Measurements from ENCODE around the gene RASL11A.
"Not testable (repeated sequence)": the region's sequence is repeated elsewhere in the genome, so short reads cannot be mapped to it uniquely, and the experiment has no call there.

Gene RASL11A

DNA sequence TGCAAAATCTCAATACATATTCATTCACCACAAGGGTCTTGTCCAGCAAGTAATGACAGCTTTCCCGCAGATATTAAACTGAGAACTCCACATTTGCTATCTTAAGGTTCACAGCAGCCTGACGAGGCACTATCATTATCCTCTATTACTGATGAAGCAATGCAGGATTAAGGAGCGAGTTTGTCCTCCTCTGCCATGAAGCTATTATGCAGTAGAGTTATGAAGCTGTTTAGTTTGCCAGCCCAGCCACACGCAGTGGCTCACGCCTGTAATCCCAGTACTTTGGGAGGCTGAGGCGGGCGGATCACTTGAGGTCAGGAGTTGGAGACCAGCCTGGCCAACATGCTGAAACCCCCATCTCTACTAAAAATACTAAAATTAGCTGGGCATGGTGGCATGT, 29.8 kb downstream of the RASL11A start:
- WGBS = 89% methylated on average over 7 of the region's 7 CpGs
- H3K9me3 ChIP-seq (ENCODE audit: insufficient read depth, low read depth, low read length); H3K27ac ChIP-seq (ENCODE audit: low read depth, low read length); H3K36me3 ChIP-seq (ENCODE audit: insufficient read depth, low read length); H3K4me1 ChIP-seq (ENCODE audit: insufficient read depth, low read length); H3K27me3 ChIP-seq (ENCODE audit: insufficient read depth, low read length); H3K9ac ChIP-seq (ENCODE audit: low read depth, low read length); H3K4me3 ChIP-seq (ENCODE audit: low read length): not testable (repeated sequence)

DNA sequence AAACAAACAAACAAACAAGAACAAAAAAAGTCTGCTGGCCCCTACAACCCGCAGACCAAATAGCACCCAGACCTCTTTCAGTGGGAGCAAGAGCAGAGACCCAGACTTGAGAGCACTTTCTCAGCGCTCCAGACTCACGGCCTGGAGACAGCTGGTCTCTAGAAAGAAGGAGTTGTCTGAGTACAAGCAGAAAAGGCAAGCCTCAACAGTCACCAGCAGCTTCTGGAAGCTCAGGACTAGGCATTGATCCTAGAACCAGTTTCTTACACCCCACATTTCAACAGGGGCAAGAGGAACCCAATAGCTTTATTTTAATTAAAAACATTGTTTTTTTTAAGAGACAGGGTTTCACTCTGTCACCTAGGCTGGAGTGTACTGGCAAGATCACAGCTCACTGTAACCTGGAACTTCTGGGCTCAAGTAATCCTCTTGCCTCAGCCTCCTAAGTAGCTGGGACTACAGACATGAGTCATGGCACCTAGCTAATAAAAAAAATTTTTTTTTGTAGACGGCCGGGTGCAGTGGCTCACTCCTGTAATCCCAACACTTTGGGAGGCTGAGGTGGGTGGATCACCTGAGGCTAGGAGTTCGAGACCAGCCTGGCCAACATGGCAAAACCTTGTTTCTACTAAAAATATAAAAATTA, 30.4 kb downstream of the RASL11A start:
- H3K27me3 ChIP-seq (ENCODE audit: insufficient read depth, low read length) = no peaks in the 10 kb centered on the region
- H3K4me3 ChIP-seq (ENCODE audit: low read length) = no peak overlapping the region
- no peaks in the 10 kb centered on the region for H3K4me1 ChIP-seq (ENCODE audit: insufficient read depth, low read length)
- no peak overlapping the region for H3K9ac ChIP-seq (ENCODE audit: low read depth, low read length)
- WGBS = 92% methylated on average over 6 of the region's 6 CpGs
- no peaks in the 10 kb centered on the region for H3K9me3 ChIP-seq (ENCODE audit: insufficient read depth, low read depth, low read length)
- H3K36me3 ChIP-seq (ENCODE audit: insufficient read depth, low read length) = no peaks in the 10 kb centered on the region
- H3K27ac ChIP-seq (ENCODE audit: low read depth, low read length) = no peak overlapping the region

DNA sequence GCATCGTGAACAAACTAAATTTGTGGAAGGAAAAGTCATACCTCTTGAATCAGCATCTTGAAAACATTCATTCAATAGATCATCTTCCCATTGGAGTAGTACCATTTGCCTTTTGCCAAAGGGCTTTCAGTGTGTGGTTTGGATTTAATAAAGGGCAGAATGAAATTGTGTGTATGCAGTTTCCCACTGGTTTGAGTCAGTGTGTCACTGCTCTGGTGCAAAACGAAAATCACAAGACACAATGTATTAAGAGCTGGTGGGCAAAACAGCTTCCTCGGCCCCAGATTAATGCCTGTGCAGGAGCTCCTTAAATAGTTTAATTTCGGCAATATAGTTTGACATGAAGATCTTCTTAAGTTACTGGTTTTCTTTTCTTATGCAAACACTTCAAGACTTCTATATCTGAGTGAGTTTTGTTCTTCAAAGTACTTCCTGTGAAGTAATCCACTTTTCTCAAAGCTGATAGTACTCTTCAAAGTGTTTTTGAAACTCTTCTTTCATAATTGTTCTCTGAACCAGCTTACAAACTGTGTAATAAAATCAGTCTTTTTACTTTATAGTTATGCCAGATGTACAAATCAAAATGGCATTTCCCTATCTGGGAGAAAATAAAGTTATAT, 32.1 kb downstream of the RASL11A start:
- no peaks in the 10 kb centered on the region for H3K27me3 ChIP-seq (ENCODE audit: insufficient read depth, low read length)
- no peak overlapping the region for H3K27ac ChIP-seq (ENCODE audit: low read depth, low read length)
- H3K36me3 ChIP-seq (ENCODE audit: insufficient read depth, low read length) = no peaks in the 10 kb centered on the region
- H3K9me3 ChIP-seq (ENCODE audit: insufficient read depth, low read depth, low read length) = no peaks in the 10 kb centered on the region
- no peaks in the 10 kb centered on the region for H3K4me1 ChIP-seq (ENCODE audit: insufficient read depth, low read length)
- H3K4me3 ChIP-seq (ENCODE audit: low read length) = no peak overlapping the region
- 71% methylated on average over 4 of the region's 4 CpGs for WGBS
- no peak overlapping the region for H3K9ac ChIP-seq (ENCODE audit: low read depth, low read length)

DNA sequence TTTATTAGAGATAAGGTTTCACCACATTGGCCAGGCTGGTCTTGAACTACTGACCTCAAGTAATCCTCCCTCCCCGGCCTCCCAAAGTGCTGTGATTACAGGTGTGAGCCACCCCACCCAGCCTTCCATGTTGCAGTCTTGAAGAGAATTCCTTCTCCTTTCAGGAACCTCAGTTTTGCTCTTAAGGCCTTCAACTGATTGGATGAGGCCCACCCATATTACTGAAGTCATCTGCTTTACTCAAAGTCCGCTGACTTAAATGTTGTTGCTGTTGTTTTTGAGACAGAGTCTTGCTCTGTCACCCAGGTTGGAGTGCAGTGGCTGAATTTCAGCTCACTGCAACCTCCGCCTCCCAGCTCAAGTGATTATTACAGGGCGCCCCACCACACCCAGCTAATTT, 33.5 kb downstream of the RASL11A start:
- Histone ChIP-seq H3K36me3 (ENCODE audit: insufficient read depth, low read length) (no peaks in the 10 kb centered on the region), H3K27ac (ENCODE audit: low read depth, low read length) (no peak overlapping the region), H3K9ac (ENCODE audit: low read depth, low read length) (no peak overlapping the region), H3K27me3 (ENCODE audit: insufficient read depth, low read length) (no peaks in the 10 kb centered on the region), H3K4me3 (ENCODE audit: low read length) (no peak overlapping the region), H3K4me1 (ENCODE audit: insufficient read depth, low read length) (no peaks in the 10 kb centered on the region), H3K9me3 (ENCODE audit: insufficient read depth, low read depth, low read length) (no peaks in the 10 kb centered on the region)
- 94% methylated on average over 4 of the region's 4 CpGs for WGBS

DNA sequence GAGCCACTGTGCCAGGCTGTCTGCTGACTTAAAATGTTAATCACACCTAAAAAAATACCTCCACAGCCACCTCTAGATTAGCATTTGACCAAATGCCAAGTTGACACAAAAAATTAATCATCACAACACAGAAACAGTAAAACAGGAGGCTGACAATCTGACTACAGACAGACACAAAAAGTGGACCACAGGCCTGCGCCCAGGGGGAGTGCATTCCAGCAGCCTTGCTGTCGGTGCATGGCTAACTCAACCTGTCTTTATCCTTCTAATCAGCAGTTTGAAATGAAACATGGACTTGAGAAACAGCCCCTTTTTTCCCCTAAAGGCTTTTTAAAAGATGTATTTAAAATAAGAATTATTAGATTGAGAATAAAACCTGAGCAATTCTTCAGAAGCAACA, 34.0 kb downstream of the RASL11A start:
- H3K9me3 ChIP-seq (ENCODE audit: insufficient read depth, low read depth, low read length) = no peaks in the 10 kb centered on the region
- no peak overlapping the region for H3K4me3 ChIP-seq (ENCODE audit: low read length)
- no peaks in the 10 kb centered on the region for H3K27me3 ChIP-seq (ENCODE audit: insufficient read depth, low read length)
- H3K36me3 ChIP-seq (ENCODE audit: insufficient read depth, low read length) = no peaks in the 10 kb centered on the region
- no peak overlapping the region for H3K27ac ChIP-seq (ENCODE audit: low read depth, low read length)
- H3K9ac ChIP-seq (ENCODE audit: low read depth, low read length) = no peak overlapping the region
- no peaks in the 10 kb centered on the region for H3K4me1 ChIP-seq (ENCODE audit: insufficient read depth, low read length)
- 88% methylated on average over 2 of the region's 2 CpGs for WGBS

DNA sequence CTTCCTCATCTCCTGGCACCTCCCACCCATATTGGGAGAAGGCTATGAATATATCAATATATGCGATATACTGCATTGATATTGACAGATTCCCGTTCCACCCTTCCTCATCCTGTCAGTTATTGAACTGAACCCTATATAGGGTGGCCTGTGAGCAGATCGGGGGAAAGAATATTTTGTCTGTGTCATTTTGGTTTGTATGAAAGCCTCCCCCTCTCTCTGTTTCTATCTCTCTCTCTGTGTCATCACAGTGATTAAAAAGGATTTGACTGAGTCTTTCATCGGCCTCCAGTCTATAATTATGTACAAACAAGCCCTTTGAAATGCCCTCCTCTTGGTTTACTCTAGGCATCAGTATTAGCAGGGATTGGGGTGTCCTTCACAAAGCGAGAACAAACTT, 35.7 kb downstream of the RASL11A start:
- WGBS = 96% methylated on average over 1 of the region's 5 CpGs
- Histone ChIP-seq H3K9ac (ENCODE audit: low read depth, low read length) (no peak overlapping the region), H3K27me3 (ENCODE audit: insufficient read depth, low read length) (no peaks in the 10 kb centered on the region), H3K4me3 (ENCODE audit: low read length) (no peak overlapping the region), H3K27ac (ENCODE audit: low read depth, low read length) (no peak overlapping the region), H3K4me1 (ENCODE audit: insufficient read depth, low read length) (peaks cover 8% of the 10 kb centered on the region; the same call in 1 of the 2 replicates), H3K36me3 (ENCODE audit: insufficient read depth, low read length) (no peaks in the 10 kb centered on the region), H3K9me3 (ENCODE audit: insufficient read depth, low read depth, low read length) (no peaks in the 10 kb centered on the region)

DNA sequence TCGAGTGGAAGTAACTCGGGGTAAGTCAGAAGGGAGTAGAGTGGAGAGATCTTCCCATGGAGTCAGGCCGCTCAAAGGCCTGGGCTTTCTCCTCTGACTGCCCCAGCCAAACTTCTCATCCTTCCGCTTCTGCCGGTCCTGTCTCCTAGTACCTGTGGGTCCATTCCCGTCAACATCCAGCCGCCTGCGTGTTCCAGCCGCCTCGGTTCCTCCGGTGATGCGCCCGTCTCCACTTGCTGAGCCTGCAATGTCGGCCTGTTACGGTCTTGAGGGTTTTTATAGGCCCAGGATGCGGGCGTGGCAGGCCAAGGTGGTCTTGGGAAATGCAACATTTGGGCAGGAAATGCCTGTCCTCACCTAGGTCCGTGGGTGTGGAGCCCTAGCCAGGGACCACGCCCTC, 38.3 kb downstream of the RASL11A start:
- 90% methylated on average over 19 of the region's 19 CpGs for WGBS
- Histone ChIP-seq H3K27ac (ENCODE audit: low read depth, low read length) (no peak overlapping the region), H3K9me3 (ENCODE audit: insufficient read depth, low read depth, low read length) (no peaks in the 10 kb centered on the region), H3K4me3 (ENCODE audit: low read length) (no peak overlapping the region), H3K27me3 (ENCODE audit: insufficient read depth, low read length) (no peaks in the 10 kb centered on the region), H3K4me1 (ENCODE audit: insufficient read depth, low read length) (peaks cover 9% of the 10 kb centered on the region; the same call in 1 of the 2 replicates), H3K9ac (ENCODE audit: low read depth, low read length) (no peak overlapping the region), H3K36me3 (ENCODE audit: insufficient read depth, low read length) (no peaks in the 10 kb centered on the region)

DNA sequence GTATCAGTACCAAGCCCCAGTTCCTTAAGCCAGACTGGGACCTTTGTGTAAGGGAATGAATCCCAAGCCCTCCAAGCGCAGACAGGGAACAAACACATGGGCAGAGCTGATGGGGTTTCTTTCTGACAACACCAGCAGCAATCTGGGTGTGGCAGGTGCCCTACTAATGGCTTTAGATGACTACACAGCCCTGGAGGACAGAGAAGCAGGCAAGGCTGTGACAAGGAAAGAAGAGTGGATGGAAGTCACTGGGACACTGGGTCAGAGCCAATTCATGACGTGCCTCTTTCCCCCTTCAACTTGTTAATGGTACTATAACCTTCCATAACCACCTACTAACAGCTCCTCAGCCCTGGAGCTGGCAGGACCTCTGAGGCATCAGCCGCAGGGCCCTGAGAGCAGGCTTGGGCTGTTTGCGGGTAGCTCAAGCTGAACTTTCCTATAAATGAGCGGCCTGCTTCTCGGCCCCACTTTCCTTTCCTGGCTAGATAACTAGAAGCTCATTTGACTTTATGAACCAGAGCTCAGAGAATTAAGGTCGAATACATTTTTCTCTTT, 38.9 kb downstream of the RASL11A start:
- Histone ChIP-seq H3K27ac (ENCODE audit: low read depth, low read length) (no peak overlapping the region), H3K9ac (ENCODE audit: low read depth, low read length) (no peak overlapping the region), H3K9me3 (ENCODE audit: insufficient read depth, low read depth, low read length) (no peaks in the 10 kb centered on the region), H3K4me3 (ENCODE audit: low read length) (no peak overlapping the region), H3K27me3 (ENCODE audit: insufficient read depth, low read length) (no peaks in the 10 kb centered on the region), H3K4me1 (ENCODE audit: insufficient read depth, low read length) (peaks cover 9% of the 10 kb centered on the region; the same call in 1 of the 2 replicates), H3K36me3 (ENCODE audit: insufficient read depth, low read length) (no peaks in the 10 kb centered on the region)
- 80% methylated on average over 7 of the region's 7 CpGs for WGBS

DNA sequence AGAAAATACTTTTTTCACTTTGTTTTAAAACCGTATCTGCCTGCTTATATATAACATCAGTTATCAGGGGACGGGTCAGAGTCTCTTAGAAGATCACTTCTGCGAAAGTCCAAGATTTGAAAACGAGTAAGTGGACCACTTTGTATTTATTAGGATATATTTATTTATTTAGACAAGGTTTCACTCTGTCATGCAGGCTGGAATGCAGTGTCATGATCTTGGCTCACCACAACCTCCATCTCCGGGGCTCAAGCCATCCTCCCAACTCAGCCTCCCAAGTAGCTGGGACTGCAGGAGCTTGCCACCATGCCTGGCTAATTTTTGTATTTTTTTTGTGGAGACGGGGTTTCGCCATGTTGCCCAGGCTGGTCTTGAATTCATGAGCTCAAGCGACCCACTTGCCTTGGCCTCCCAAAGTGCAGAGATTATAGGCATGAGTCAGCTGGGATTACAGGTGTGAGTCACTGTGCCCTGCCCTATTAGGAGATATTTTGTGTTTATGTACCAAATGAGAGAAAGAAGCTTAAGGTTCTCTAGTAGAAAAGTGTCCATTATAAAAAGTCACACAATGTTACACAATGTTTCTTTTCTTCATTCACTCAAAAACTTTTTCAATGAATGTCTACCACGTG, 39.5 kb downstream of the RASL11A start:
- H3K4me3 ChIP-seq (ENCODE audit: low read length) = no peak overlapping the region
- H3K4me1 ChIP-seq (ENCODE audit: insufficient read depth, low read length) = peaks cover 9% of the 10 kb centered on the region; the same call in 1 of the 2 replicates
- H3K36me3 ChIP-seq (ENCODE audit: insufficient read depth, low read length) = no peaks in the 10 kb centered on the region
- H3K27me3 ChIP-seq (ENCODE audit: insufficient read depth, low read length) = no peaks in the 10 kb centered on the region
- 83% methylated on average over 8 of the region's 9 CpGs for WGBS
- H3K9me3 ChIP-seq (ENCODE audit: insufficient read depth, low read depth, low read length) = no peaks in the 10 kb centered on the region
- no peak overlapping the region for H3K27ac ChIP-seq (ENCODE audit: low read depth, low read length)
- no peak overlapping the region for H3K9ac ChIP-seq (ENCODE audit: low read depth, low read length)

DNA sequence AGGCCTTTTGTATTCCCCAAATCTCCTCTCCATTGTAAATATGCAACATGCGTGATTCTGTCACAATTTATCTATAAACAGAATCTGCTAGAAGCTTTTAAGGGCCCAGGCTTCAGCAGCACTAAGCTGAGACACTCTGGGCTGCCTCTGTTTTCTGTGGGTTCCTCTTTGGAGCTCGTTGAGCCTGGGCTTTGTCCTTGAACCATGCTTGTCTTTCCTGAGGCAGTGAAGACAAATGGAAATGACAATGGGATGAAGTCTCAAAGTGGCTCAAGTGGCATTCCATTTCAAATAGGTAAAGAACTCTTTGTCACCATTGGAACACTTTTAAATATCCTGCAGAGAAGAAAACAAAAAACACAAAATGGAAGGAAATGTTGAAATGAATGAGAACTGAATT, 40.3 kb downstream of the RASL11A start:
- WGBS = 60% methylated on average over 2 of the region's 2 CpGs
- H3K9ac ChIP-seq (ENCODE audit: low read depth, low read length) = no peak overlapping the region
- H3K9me3 ChIP-seq (ENCODE audit: insufficient read depth, low read depth, low read length) = no peaks in the 10 kb centered on the region
- H3K27me3 ChIP-seq (ENCODE audit: insufficient read depth, low read length) = no peaks in the 10 kb centered on the region
- H3K27ac ChIP-seq (ENCODE audit: low read depth, low read length) = no peak overlapping the region
- peaks cover 9% of the 10 kb centered on the region; the same call in 1 of the 2 replicates for H3K4me1 ChIP-seq (ENCODE audit: insufficient read depth, low read length)
- H3K36me3 ChIP-seq (ENCODE audit: insufficient read depth, low read length) = no peaks in the 10 kb centered on the region
- H3K4me3 ChIP-seq (ENCODE audit: low read length) = no peak overlapping the region

DNA sequence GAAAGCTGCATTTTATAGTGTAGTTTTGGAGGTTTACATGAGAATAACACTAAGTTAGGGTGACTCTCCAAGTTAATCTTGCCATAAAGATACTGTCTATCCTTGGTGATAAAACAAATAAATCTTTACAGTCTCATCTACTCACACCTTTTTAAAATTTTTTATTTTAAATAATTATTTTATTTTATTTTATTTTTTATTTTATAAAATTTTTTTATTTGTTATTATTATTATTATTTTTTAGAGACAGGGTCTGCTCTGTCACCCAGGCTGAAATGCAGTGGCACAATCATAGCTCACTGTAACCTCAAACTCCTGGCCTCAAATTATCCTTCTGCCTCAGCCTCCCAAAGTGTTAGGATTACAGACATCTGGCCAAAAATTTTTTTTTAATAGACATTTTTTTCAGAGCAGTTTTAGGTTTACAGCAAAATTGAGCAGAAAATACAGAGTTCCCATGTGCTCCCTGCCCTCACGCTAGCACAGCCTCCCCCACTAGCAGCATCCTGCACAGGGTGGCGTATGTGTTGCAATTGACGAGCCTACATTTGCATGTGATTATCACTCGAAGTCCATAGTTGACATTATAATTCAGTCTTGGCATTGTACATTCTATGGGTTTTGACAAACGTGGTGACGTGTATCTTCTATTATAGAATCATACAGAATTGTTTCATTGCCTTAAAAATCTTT, 41.0 kb downstream of the RASL11A start:
- H3K9me3 ChIP-seq (ENCODE audit: insufficient read depth, low read depth, low read length) = no peaks in the 10 kb centered on the region
- 92% methylated on average over 6 of the region's 6 CpGs for WGBS
- H3K4me3 ChIP-seq (ENCODE audit: low read length) = no peak overlapping the region
- H3K27ac ChIP-seq (ENCODE audit: low read depth, low read length) = no peak overlapping the region
- H3K9ac ChIP-seq (ENCODE audit: low read depth, low read length) = no peak overlapping the region
- H3K36me3 ChIP-seq (ENCODE audit: insufficient read depth, low read length) = no peaks in the 10 kb centered on the region
- H3K4me1 ChIP-seq (ENCODE audit: insufficient read depth, low read length) = peaks cover 9% of the 10 kb centered on the region; the same call in 1 of the 2 replicates
- H3K27me3 ChIP-seq (ENCODE audit: insufficient read depth, low read length) = no peaks in the 10 kb centered on the region
